Measurements from ENCODE around the gene VWA1. TPM values are rescaled to one million over a fixed set of nuclear protein-coding genes. Genes with fewer than 3 reads are reported as not detected.
"Not testable (repeated sequence)": the region's sequence is repeated elsewhere in the genome, so short reads cannot be mapped to it uniquely, and the experiment has no call there.

Gene VWA1
- total and polyA plus RNA-seq, 3 experiments from 2014 or later = 0.31 TPM; not detected in 2

GRCh38 chr1:1400576-1401456 is 34.7 kb upstream of the VWA1 start:
- no peak for DNase-seq
- no peaks in the 10 kb centered on the region for H3K9me3 Mint-ChIP-seq
- H3K27me3 ChIP-seq (ENCODE audit: insufficient read depth, low read length, poor library complexity, severe bottlenecking) = no peaks in the 10 kb centered on the region
- peak overlapping the region; percentile 94 for H3K4me3 ChIP-seq (ENCODE audit: low read length)
- H3K27ac Mint-ChIP-seq = peak overlapping the region; percentile 84 to 97 (median 92)
- CTCF ChIA-PET = interaction anchor here (1.1 to 3.0 kb wide), 4 partner anchors 20 to 41 kb away, joined by 3 to 21 read pairs (median 9); partner anchors contain the start of gene AURKAIP1
- peaks cover 58% of the 10 kb centered on the region for H3K36me3 ChIP-seq (ENCODE audit: insufficient read depth, low read length)
- peaks cover 45% of the 10 kb centered on the region for H3K4me1 ChIP-seq (ENCODE audit: insufficient read depth, low read length)
- H3K4me3 Mint-ChIP-seq = peak overlapping the region; percentile 88 to 97 (median 90)
- H3K27ac ChIP-seq (ENCODE audit: low read depth, low read length) = peak overlapping the region; percentile 89
- POLR2A ChIA-PET = interaction anchor here (0.6 to 3.8 kb wide), 3 partner anchors 15 to 623 kb away, joined by 3 to 48 read pairs (median 5); partner anchors contain the start of gene AURKAIP1
- peaks cover 0 to 5% of the 10 kb centered on the region in 2 donors for H3K27me3 Mint-ChIP-seq
- peaks cover 30 to 56% (median 40%) of the 10 kb centered on the region in 3 donors for H3K4me1 Mint-ChIP-seq
- no peaks in the 10 kb centered on the region for H3K9me3 ChIP-seq (ENCODE audit: low read length)
- peaks cover 0 to 81% (median 10%) of the 10 kb centered on the region in 3 donors for H3K36me3 Mint-ChIP-seq

- no peaks in the 10 kb centered on the region for H3K9me3 ChIP-seq (ENCODE audit: low read length)
- H3K27me3 Mint-ChIP-seq = peaks cover 0 to 5% of the 10 kb centered on the region in 2 donors
- ChIA-PET CTCF (interaction anchor here (1.4 kb wide), 1 partner anchor 26 kb away, joined by 5 read pairs; the partner anchor contains the start of gene AURKAIP1), POLR2A (no interaction called here)
- DNase-seq = no peak
- H3K27me3 ChIP-seq (ENCODE audit: insufficient read depth, low read length, poor library complexity, severe bottlenecking) = no peaks in the 10 kb centered on the region
- H3K27ac ChIP-seq (ENCODE audit: low read depth, low read length) = no peak overlapping the region
- peaks cover 52% of the 10 kb centered on the region for H3K4me1 ChIP-seq (ENCODE audit: insufficient read depth, low read length)
- peak overlapping the region; percentile 63 to 97 (median 82) for H3K27ac Mint-ChIP-seq
- peaks cover 63% of the 10 kb centered on the region for H3K36me3 ChIP-seq (ENCODE audit: insufficient read depth, low read length)
- peaks cover 0 to 85% (median 10%) of the 10 kb centered on the region in 3 donors for H3K36me3 Mint-ChIP-seq
- H3K4me3 ChIP-seq (ENCODE audit: low read length) = no peak overlapping the region
- no peaks in the 10 kb centered on the region for H3K9me3 Mint-ChIP-seq
- peak overlapping the region; percentile 5 to 97 (median 68) for H3K4me3 Mint-ChIP-seq
- H3K4me1 Mint-ChIP-seq = peaks cover 35 to 63% (median 46%) of the 10 kb centered on the region in 3 donors
Measured at GRCh38 chr1:1401457-1402010, 34.0 kb upstream of the VWA1 start.

GRCh38 chr1:1402072-1402900 is 33.2 kb upstream of the VWA1 start:
- Histone ChIP-seq H3K27me3 (ENCODE audit: insufficient read depth, low read length, poor library complexity, severe bottlenecking) (no peaks in the 10 kb centered on the region), H3K4me3 (ENCODE audit: low read length) (no peak overlapping the region), H3K4me1 (ENCODE audit: insufficient read depth, low read length) (peaks cover 49% of the 10 kb centered on the region), H3K27ac (ENCODE audit: low read depth, low read length) (no peak overlapping the region), H3K9me3 (ENCODE audit: low read length) (no peaks in the 10 kb centered on the region), H3K36me3 (ENCODE audit: insufficient read depth, low read length) (peaks cover 59% of the 10 kb centered on the region)
- Mint-ChIP-seq H3K27me3 (peaks cover 0 to 5% of the 10 kb centered on the region in 2 donors), H3K4me1 (peaks cover 38 to 65% (median 46%) of the 10 kb centered on the region in 3 donors), H3K36me3 (peaks cover 0 to 85% (median 10%) of the 10 kb centered on the region in 3 donors), H3K27ac (peak overlapping the region in 6 of 8 donors; percentile 61 to 97 (median 82)), H3K9me3 (no peaks in the 10 kb centered on the region), H3K4me3 (peak overlapping the region in 5 of 7 donors; percentile 45 to 97 (median 68))
- ChIA-PET CTCF (interaction anchor here (0.7 to 1.4 kb wide), 4 partner anchors 9 to 38 kb away, joined by 3 to 5 read pairs (median 3); partner anchors contain the start of gene AURKAIP1), POLR2A (interaction anchor here (1.0 kb wide), 1 partner anchor 27 kb away, joined by 3 read pairs; the partner anchor contains the start of gene AURKAIP1)
- no peak for DNase-seq

- peaks cover 34 to 62% (median 44%) of the 10 kb centered on the region in 3 donors for H3K4me1 Mint-ChIP-seq
Measured at GRCh38 chr1:1402901-1403392, 32.5 kb upstream of the VWA1 start.

GRCh38 chr1:1403653-1404052 is 31.8 kb upstream of the VWA1 start:
- H3K9me3 ChIP-seq (ENCODE audit: low read length) = no peaks in the 10 kb centered on the region
- peaks cover 45% of the 10 kb centered on the region for H3K4me1 ChIP-seq (ENCODE audit: insufficient read depth, low read length)
- Mint-ChIP-seq H3K27me3 (peaks cover 0 to 4% of the 10 kb centered on the region in 2 donors), H3K9me3 (no peaks in the 10 kb centered on the region), H3K4me3 (peak overlapping the region; percentile 11 to 97 (median 28)), H3K27ac (peak overlapping the region in 7 of 8 donors; percentile 2 to 87 (median 19)), H3K36me3 (peaks cover 0 to 78% (median 10%) of the 10 kb centered on the region in 3 donors), H3K4me1 (peaks cover 34 to 63% (median 46%) of the 10 kb centered on the region in 3 donors)
- H3K4me3 ChIP-seq (ENCODE audit: low read length) = no peak overlapping the region
- H3K27ac ChIP-seq (ENCODE audit: low read depth, low read length) = no peak overlapping the region
- peaks cover 48% of the 10 kb centered on the region for H3K36me3 ChIP-seq (ENCODE audit: insufficient read depth, low read length)
- H3K27me3 ChIP-seq (ENCODE audit: insufficient read depth, low read length, poor library complexity, severe bottlenecking) = no peaks in the 10 kb centered on the region
- ChIA-PET POLR2A (no interaction called here), CTCF (interaction anchor here (1.2 kb wide), 1 partner anchor 37 kb away, joined by 3 read pairs; no protein-coding TSS in a partner anchor)
- no peak for DNase-seq

More at GRCh38 chr1:1402901-1403392, 32.5 kb upstream of the VWA1 start:
- H3K4me3 Mint-ChIP-seq = peak overlapping the region in 4 of 7 donors; percentile 15 to 97 (median 38)
- H3K27ac Mint-ChIP-seq = peak overlapping the region in 4 of 8 donors; percentile 2 to 97 (median 45)
- H3K9me3 Mint-ChIP-seq; H3K9me3 ChIP-seq (ENCODE audit: low read length); H3K4me3 ChIP-seq (ENCODE audit: low read length); DNase-seq; H3K27ac ChIP-seq (ENCODE audit: low read depth, low read length); H3K27me3 ChIP-seq (ENCODE audit: insufficient read depth, low read length, poor library complexity, severe bottlenecking); H3K27me3 Mint-ChIP-seq: not testable (repeated sequence)
- ChIA-PET POLR2A (interaction anchor here (1.0 kb wide), 1 partner anchor 28 kb away, joined by 3 read pairs; the partner anchor contains the start of gene AURKAIP1), CTCF (interaction anchor here (0.8 to 1.4 kb wide), 3 partner anchors 12 to 38 kb away, joined by 3 to 5 read pairs (median 3); partner anchors contain the start of gene AURKAIP1)
- peaks cover 53% of the 10 kb centered on the region for H3K36me3 ChIP-seq (ENCODE audit: insufficient read depth, low read length)
- H3K36me3 Mint-ChIP-seq = peaks cover 0 to 81% (median 10%) of the 10 kb centered on the region in 3 donors
- peaks cover 44% of the 10 kb centered on the region for H3K4me1 ChIP-seq (ENCODE audit: insufficient read depth, low read length)

- CTCF ChIA-PET = interaction anchor here (1.1 to 1.7 kb wide), 2 partner anchors 33 to 35 kb away, joined by 3 to 4 read pairs; no protein-coding TSS in a partner anchor
- POLR2A ChIA-PET = interaction anchor here (1.0 to 2.8 kb wide), 3 partner anchors 20 to 105 kb away, joined by 4 to 16 read pairs (median 5); partner anchors contain the start of genes ATAD3A and AURKAIP1
- Mint-ChIP-seq H3K9me3 (no peaks in the 10 kb centered on the region), H3K4me3 (peak overlapping the region; percentile 90 to 97 (median 93)), H3K27ac (peak overlapping the region; percentile 78 to 97 (median 90)), H3K27me3 (no peaks in the 10 kb centered on the region), H3K36me3 (peaks cover 0 to 64% (median 10%) of the 10 kb centered on the region in 3 donors), H3K4me1 (peaks cover 29 to 55% (median 37%) of the 10 kb centered on the region in 3 donors)
- H3K36me3 ChIP-seq (ENCODE audit: insufficient read depth, low read length) = peaks cover 38% of the 10 kb centered on the region
- H3K27me3 ChIP-seq (ENCODE audit: insufficient read depth, low read length, poor library complexity, severe bottlenecking) = no peaks in the 10 kb centered on the region
- no peaks in the 10 kb centered on the region for H3K9me3 ChIP-seq (ENCODE audit: low read length)
- H3K4me1 ChIP-seq (ENCODE audit: insufficient read depth, low read length) = peaks cover 41% of the 10 kb centered on the region
- peak overlapping the region; percentile 96 for H3K27ac ChIP-seq (ENCODE audit: low read depth, low read length)
- H3K4me3 ChIP-seq (ENCODE audit: low read length) = peak overlapping the region; percentile 94
- no peak for DNase-seq
Measured at GRCh38 chr1:1406101-1406820, 29.2 kb upstream of the VWA1 start.

Data from CD8-positive, alpha-beta memory T cell (primary cell).